ENCODE results near the gene CFL1. TPM values are rescaled to one million over a fixed set of nuclear protein-coding genes. Genes with fewer than 3 reads are reported as not detected.

The CFL1 gene
- polyA plus RNA-seq, 1 of the 3 experiments (the other 2 are of a cell fraction), result 4,252 TPM

DNA sequence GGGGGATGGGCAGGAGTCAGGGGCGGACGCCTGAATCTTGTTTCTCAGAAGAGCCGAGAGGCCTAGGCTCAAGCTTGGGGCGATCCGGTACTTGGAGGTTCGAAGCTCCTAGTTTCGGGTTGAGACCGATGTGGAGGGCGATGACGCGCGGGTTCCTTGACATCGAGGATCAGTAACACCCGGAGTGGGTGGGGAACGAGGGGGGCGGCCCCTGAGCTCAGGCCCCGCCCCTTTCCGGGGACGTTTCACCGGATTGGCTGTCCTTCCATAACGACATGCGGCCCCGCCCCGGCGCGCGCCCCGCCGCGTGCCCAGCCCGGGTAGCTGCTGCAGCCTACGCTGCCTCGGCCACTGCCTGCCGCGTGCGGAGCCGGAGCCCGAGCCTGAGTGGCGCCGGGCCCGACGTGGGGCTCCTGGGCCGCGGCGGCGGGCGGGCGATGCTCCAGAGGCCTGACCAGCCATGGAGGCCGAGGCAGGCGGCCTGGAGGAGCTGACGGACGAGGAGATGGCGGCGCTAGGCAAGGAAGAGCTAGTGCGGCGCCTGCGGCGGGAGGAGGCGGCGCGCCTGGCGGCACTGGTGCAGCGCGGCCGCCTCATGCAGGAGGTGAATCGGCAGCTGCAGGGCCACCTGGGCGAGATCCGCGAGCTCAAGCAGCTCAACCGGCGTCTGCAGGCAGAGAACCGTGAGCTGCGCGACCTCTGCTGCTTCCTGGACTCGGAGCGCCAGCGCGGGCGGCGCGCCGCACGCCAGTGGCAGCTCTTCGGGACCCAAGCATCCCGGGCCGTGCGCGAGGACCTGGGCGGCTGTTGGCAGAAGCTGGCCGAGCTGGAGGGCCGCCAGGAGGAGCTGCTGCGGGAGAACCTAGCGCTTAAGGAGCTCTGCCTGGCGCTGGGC is 32.6 kb upstream of the CFL1 start, which contains the start of gene CCDC85B:
Gene CCDC85B, plus strand, starts transcription at position 350 of the 895 bp plus-strand sequence. Its CDS starts 111 bp downstream, at position 461.
- CTCF ChIA-PET, result interaction anchor here (0.6 to 15.2 kb wide), 24 partner anchors 7 to 445 kb away, joined by 3 to 374 read pairs (median 5); partner anchors contain the start of genes C11orf68, CFL1, EFEMP2 and FOSL1
- WGBS (ENCODE audit: low lambda C conversion rate), result 6% methylated on average over 12 of the region's 94 CpGs
- peaks cover 51 to 53% of the 10 kb centered on the region in 2 experiments for H3K4me1 ChIP-seq (ENCODE audit: control insufficient read depth in 1 of 2, insufficient read depth in 2 of 2, low read depth in 1 of 2, low read length in 1 of 2)

More for the DNA sequence above, 32.6 kb upstream of the CFL1 start, which contains the start of gene CCDC85B:
- TF ChIP-seq CHD2 (IDR thresholded peaks at IDR 0.05; ENCODE audit: low read length, partially characterized antibody) (peak; percentile 12), SIN3A (IDR thresholded peaks at IDR 0.05; ENCODE audit: borderline replicate concordance, low read depth, low read length) (no peak; the same call in 1 of the 2 replicates), RCOR1 (IDR thresholded peaks at IDR 0.05; ENCODE audit: low read length) (peak; percentile 18; the same call in 1 of the 2 replicates), TEAD4 (IDR thresholded peaks at IDR 0.05; ENCODE audit: borderline replicate concordance, insufficient read depth) (0 out of 2 replicates have a peak, but pooled peaks have one; percentile 12), MXI1 (IDR thresholded peaks at IDR 0.05; ENCODE audit: low read depth, low read length) (peak; percentile 91), TCF12 (IDR thresholded peaks at IDR 0.05) (no peak), NRF1 (IDR thresholded peaks at IDR 0.05; ENCODE audit: low read depth, low read length) (no peak), POLR2AphosphoS5 (IDR thresholded peaks at IDR 0.05; ENCODE audit: low read depth, low read length) (peak; percentile 82), FOXM1 (IDR thresholded peaks at IDR 0.05; ENCODE audit: low read depth) (0 out of 2 replicates have a peak, but pooled peaks have one; percentile 40), RAD21 (IDR thresholded peaks at IDR 0.05; ENCODE audit: low read length) (no peak), EP300 (IDR thresholded peaks at IDR 0.05; ENCODE audit: borderline replicate concordance in 1 of 2, low read depth in 1 of 2, low read length in 1 of 2) (no peak), EZH2phosphoT487 (IDR thresholded peaks at IDR 0.05; ENCODE audit: borderline replicate concordance, low read depth) (no peak), TAF1 (IDR thresholded peaks at IDR 0.05; ENCODE audit: borderline replicate concordance, low read depth, low read length) (peak; percentile 75), RXRA (IDR thresholded peaks at IDR 0.05; ENCODE audit: borderline replicate concordance, low read depth) (no peak), JUND (IDR thresholded peaks at IDR 0.05) (peak; percentile 5; the same call in 1 of the 2 replicates), MEF2A (IDR thresholded peaks at IDR 0.05; ENCODE audit: borderline replicate concordance, low read depth) (no peak; the same call in 1 of the 2 replicates)
- TF ChIP-seq, protein P1, sequence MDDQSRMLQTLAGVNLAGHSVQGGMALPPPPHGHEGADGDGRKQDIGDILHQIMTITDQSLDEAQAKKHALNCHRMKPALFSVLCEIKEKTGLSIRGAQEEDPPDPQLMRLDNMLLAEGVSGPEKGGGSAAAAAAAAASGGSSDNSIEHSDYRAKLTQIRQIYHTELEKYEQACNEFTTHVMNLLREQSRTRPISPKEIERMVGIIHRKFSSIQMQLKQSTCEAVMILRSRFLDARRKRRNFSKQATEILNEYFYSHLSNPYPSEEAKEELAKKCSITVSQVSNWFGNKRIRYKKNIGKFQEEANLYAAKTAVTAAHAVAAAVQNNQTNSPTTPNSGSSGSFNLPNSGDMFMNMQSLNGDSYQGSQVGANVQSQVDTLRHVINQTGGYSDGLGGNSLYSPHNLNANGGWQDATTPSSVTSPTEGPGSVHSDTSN (IDR thresholded peaks at IDR 0.05), result peak; percentile 21; the same call in 1 of the 2 replicates
- TF ChIP-seq, protein P2, sequence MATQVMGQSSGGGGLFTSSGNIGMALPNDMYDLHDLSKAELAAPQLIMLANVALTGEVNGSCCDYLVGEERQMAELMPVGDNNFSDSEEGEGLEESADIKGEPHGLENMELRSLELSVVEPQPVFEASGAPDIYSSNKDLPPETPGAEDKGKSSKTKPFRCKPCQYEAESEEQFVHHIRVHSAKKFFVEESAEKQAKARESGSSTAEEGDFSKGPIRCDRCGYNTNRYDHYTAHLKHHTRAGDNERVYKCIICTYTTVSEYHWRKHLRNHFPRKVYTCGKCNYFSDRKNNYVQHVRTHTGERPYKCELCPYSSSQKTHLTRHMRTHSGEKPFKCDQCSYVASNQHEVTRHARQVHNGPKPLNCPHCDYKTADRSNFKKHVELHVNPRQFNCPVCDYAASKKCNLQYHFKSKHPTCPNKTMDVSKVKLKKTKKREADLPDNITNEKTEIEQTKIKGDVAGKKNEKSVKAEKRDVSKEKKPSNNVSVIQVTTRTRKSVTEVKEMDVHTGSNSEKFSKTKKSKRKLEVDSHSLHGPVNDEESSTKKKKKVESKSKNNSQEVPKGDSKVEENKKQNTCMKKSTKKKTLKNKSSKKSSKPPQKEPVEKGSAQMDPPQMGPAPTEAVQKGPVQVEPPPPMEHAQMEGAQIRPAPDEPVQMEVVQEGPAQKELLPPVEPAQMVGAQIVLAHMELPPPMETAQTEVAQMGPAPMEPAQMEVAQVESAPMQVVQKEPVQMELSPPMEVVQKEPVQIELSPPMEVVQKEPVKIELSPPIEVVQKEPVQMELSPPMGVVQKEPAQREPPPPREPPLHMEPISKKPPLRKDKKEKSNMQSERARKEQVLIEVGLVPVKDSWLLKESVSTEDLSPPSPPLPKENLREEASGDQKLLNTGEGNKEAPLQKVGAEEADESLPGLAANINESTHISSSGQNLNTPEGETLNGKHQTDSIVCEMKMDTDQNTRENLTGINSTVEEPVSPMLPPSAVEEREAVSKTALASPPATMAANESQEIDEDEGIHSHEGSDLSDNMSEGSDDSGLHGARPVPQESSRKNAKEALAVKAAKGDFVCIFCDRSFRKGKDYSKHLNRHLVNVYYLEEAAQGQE (IDR thresholded peaks at IDR 0.05; ENCODE audit: low read depth, low read length), result 0 out of 2 replicates have a peak, but pooled peaks have one; percentile 54
- TF ChIP-seq, protein P3, sequence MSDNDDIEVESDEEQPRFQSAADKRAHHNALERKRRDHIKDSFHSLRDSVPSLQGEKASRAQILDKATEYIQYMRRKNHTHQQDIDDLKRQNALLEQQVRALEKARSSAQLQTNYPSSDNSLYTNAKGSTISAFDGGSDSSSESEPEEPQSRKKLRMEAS (IDR thresholded peaks at IDR 0.05; ENCODE audit: low read depth), result peak; percentile 97; the same call in 1 of the 2 replicates
- TF ChIP-seq, protein P4, sequence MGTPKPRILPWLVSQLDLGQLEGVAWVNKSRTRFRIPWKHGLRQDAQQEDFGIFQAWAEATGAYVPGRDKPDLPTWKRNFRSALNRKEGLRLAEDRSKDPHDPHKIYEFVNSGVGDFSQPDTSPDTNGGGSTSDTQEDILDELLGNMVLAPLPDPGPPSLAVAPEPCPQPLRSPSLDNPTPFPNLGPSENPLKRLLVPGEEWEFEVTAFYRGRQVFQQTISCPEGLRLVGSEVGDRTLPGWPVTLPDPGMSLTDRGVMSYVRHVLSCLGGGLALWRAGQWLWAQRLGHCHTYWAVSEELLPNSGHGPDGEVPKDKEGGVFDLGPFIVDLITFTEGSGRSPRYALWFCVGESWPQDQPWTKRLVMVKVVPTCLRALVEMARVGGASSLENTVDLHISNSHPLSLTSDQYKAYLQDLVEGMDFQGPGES (IDR thresholded peaks at IDR 0.05; ENCODE audit: low read depth, low read length), result no peak
- peak within 1 kb of the TSS; percentile 76 for H3K9ac ChIP-seq
- H3K27me3 ChIP-seq (ENCODE audit: insufficient read depth), result no peaks in the 10 kb centered on the region
- peaks cover 84% of the 10 kb centered on the region for H3F3A ChIP-seq (replicated peaks; ENCODE audit: insufficient read depth)
- no peaks in the 10 kb centered on the region for H3K9me3 ChIP-seq
- POLR2A ChIA-PET, result interaction anchor here (0.5 to 3.8 kb wide), 14 partner anchors 9 to 275 kb away, joined by 3 to 46 read pairs (median 4); partner anchors contain the start of genes CFL1, CTSW, MUS81 and PCNX3
- peaks cover 13 to 37% of the 10 kb centered on the region in 2 experiments for H3K36me3 ChIP-seq (replicated peaks in 1 of 2; ENCODE audit: control insufficient read depth in 1 of 2, insufficient read depth in 2 of 2, low read length in 1 of 2)
- no peaks in the 10 kb centered on the region for H3K9me2 ChIP-seq
- H3K79me2 ChIP-seq (ENCODE audit: insufficient read depth), result peaks cover 68% of the 10 kb centered on the region
- peak within 1 kb of the TSS; percentile 65 to 70 for H3K4me3 ChIP-seq (ENCODE audit: low read depth in 2 of 2, low read length in 1 of 2)
- peak within 1 kb of the TSS; percentile 98 for H3K4me2 ChIP-seq
- no peak within 1 kb of the TSS for H2AFZ ChIP-seq (ENCODE audit: low read depth)
- H4K20me1 ChIP-seq (ENCODE audit: insufficient read depth), result peaks cover 48% of the 10 kb centered on the region
- H3K27ac ChIP-seq (ENCODE audit: low read depth in 2 of 2, low read length in 1 of 2), result peak within 1 kb of the TSS; percentile 94 to 99
- DNase-seq, result peak; percentile 97

All from SK-N-SH (cell line).